H1 (cell line): Measurements from ENCODE around the gene NKX6-1. TPM values are rescaled to one million over a fixed set of nuclear protein-coding genes. Genes with fewer than 3 reads are reported as not detected.

ENCODE experiments used
- ASH2L ChIP-seq: fragments of 200-600, 300-600 bp; sonication (generic); IDR thresholded peaks from one replicate; pipeline ENCODE4 v1.7.1; 2017; ENCODE audit warnings: low read length
- ATF3 ChIP-seq: IDR thresholded peaks from 2 replicates; pipeline ENCODE4 v1.6.1; 2011; ENCODE audit warnings: low read depth, mild to moderate bottlenecking, low read length; ENCODE audit not compliant: insufficient read depth
- BACH1 ChIP-seq: IDR thresholded peaks from 2 replicates; pipeline ENCODE4 v1.6.1; 2012; ENCODE audit warnings: low read length, improper control_type of control experiment
- BCL11A ChIP-seq, 2 experiments: IDR thresholded peaks; one replicate each; pipeline ENCODE4 v1.6.1; 2011; ENCODE audit warnings: low read depth in 2 of 2, low read length in 2 of 2, mild to moderate bottlenecking in 2 of 2
- CBX8 ChIP-seq: fragments of 300-800, 300-1000 bp; sonication (generic); IDR thresholded peaks from 2 replicates; pipeline ENCODE4 v1.7.1; 2016; ENCODE audit warnings: low read depth, low read length, borderline replicate concordance
- E2F6 ChIP-seq: IDR thresholded peaks from 2 replicates; pipeline ENCODE4 v1.6.1; 2012; ENCODE audit warnings: inconsistent platforms
- FOSL1 ChIP-seq: IDR thresholded peaks from 2 replicates; pipeline ENCODE4 v1.6.1; 2011; ENCODE audit warnings: mild to moderate bottlenecking, low read depth, low read length, moderate library complexity; ENCODE audit not compliant: insufficient read depth
- GTF2F1 ChIP-seq: IDR thresholded peaks from 2 replicates; pipeline ENCODE4 v1.6.1; 2012; ENCODE audit warnings: low read depth, low read length, improper control_type of control experiment, borderline replicate concordance
- JUN ChIP-seq: IDR thresholded peaks from 2 replicates; pipeline ENCODE4 v1.6.1; 2011; ENCODE audit warnings: low read depth, mild to moderate bottlenecking, improper control_type of control experiment, low read length
- JUND ChIP-seq: IDR thresholded peaks from 2 replicates; pipeline ENCODE4 v1.6.1; 2011; ENCODE audit warnings: mild to moderate bottlenecking, improper control_type of control experiment, low read length
- KDM1A ChIP-seq: fragments of 200-600, 300-600 bp; sonication (generic); IDR thresholded peaks from 2 replicates; pipeline ENCODE4 v1.7.1; 2016; ENCODE audit warnings: mild to moderate bottlenecking, low read length, borderline replicate concordance
- KDM4A ChIP-seq: IDR thresholded peaks from one replicate; pipeline ENCODE4 v1.7.1; 2012; ENCODE audit warnings: low read depth, mild to moderate bottlenecking, moderate library complexity, low read length, inconsistent platforms; ENCODE audit not compliant: severe bottlenecking
- RNF2 ChIP-seq: fragments of 200-900, 300-1000 bp; sonication (generic); IDR thresholded peaks from 2 replicates; pipeline ENCODE4 v1.7.1; 2016; ENCODE audit warnings: borderline replicate concordance, low read depth, mild to moderate bottlenecking, antibody characterized with exemption, low read length; ENCODE audit not compliant: poor library complexity, severe bottlenecking; ENCODE audit errors: missing control alignments
- SAP30 ChIP-seq: fragments of 300-600 bp; sonication (generic); IDR thresholded peaks from 2 replicates; pipeline ENCODE4 v1.7.1; 2012; ENCODE audit warnings: low read length, moderate library complexity, mild to moderate bottlenecking, inconsistent platforms; ENCODE audit not compliant: insufficient read depth, insufficient replicate concordance
- SIX5 ChIP-seq: IDR thresholded peaks from 2 replicates; pipeline ENCODE4 v1.6.1; 2011; ENCODE audit warnings: mild to moderate bottlenecking, low read depth, low read length
- TEAD4 ChIP-seq: IDR thresholded peaks from 2 replicates; pipeline ENCODE4 v1.6.1; 2012; ENCODE audit warnings: low read depth, low read length, inconsistent platforms, mixed read lengths
- polyA plus RNA-seq, 7 experiments: library from polyadenylated mRNA; depleted of rRNA in 3 of 7; stranded (reverse) in 5 of 7; unstranded in 2 of 7; fragments of >200 nt in 5 of 7; fragments of 200-250 nt in 2 of 7; gene quantifications; 1 replicate in 5 of 7; 2 replicates in 1 of 7; 4 replicates in 1 of 7; pipeline versions ENCODE4 v1.2.1 to v1.2.3, GENCODE V29; 2011 to 2013; ENCODE audit warnings: missing spikeins in 2 of 7, mixed read lengths in 2 of 7
- total RNA-seq: library from RNA; stranded (reverse); fragmentation: NEBNext Ultra II Directional; extraction: Animal tissue kit (Norgen Biotek cat#: 25700); gene quantifications from 2 replicates; pipeline ENCODE4 v1.2.1, GENCODE V29; 2021
- TF ChIP-seq, protein P1 (sequence below), 3 experiments: IDR thresholded peaks; 1 replicate in 2 of 3; 2 replicates in 1 of 3; pipeline versions ENCODE4 v1.5.1 to v1.6.1; 2011; ENCODE audit warnings: low read length in 3 of 3, mild to moderate bottlenecking in 3 of 3, inconsistent platforms in 2 of 3, low read depth in 1 of 3, moderate library complexity in 1 of 3; ENCODE audit not compliant: insufficient read depth in 1 of 3; ENCODE audit errors: control extremely low read depth in 1 of 3
- TF ChIP-seq, protein P2 (sequence below): IDR thresholded peaks from 2 replicates; pipeline ENCODE4 v1.6.1; 2012; ENCODE audit warnings: inconsistent platforms

The NKX6-1 gene
- total and polyA plus RNA-seq, 2 of the 8 experiments (the other 6 are each of a cell fraction or from before 2014, with no cell fraction given), result 0.03 to 0.45 TPM

- TF ChIP-seq RNF2, result peak; percentile 43
- TF ChIP-seq SAP30, result no peak
- peak; percentile 85 for TF ChIP-seq FOSL1
- peak; percentile 53; the same call in 1 of the 2 replicates for TF ChIP-seq JUND
- TF ChIP-seq BCL11A (IDR thresholded peaks at IDR 0.05; ENCODE audit: low read depth in 2 of 2, low read length in 2 of 2), result no peak
- TF ChIP-seq, protein P1, sequence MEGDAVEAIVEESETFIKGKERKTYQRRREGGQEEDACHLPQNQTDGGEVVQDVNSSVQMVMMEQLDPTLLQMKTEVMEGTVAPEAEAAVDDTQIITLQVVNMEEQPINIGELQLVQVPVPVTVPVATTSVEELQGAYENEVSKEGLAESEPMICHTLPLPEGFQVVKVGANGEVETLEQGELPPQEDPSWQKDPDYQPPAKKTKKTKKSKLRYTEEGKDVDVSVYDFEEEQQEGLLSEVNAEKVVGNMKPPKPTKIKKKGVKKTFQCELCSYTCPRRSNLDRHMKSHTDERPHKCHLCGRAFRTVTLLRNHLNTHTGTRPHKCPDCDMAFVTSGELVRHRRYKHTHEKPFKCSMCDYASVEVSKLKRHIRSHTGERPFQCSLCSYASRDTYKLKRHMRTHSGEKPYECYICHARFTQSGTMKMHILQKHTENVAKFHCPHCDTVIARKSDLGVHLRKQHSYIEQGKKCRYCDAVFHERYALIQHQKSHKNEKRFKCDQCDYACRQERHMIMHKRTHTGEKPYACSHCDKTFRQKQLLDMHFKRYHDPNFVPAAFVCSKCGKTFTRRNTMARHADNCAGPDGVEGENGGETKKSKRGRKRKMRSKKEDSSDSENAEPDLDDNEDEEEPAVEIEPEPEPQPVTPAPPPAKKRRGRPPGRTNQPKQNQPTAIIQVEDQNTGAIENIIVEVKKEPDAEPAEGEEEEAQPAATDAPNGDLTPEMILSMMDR (IDR thresholded peaks at IDR 0.05; ENCODE audit: control extremely low read depth in 1 of 3, insufficient read depth in 1 of 3, low read depth in 1 of 3, low read length in 3 of 3), result peak; percentile 98 to 100 (median 100)
- peak; percentile 60 for TF ChIP-seq ASH2L
- TF ChIP-seq GTF2F1, result 0 out of 2 replicates have a peak, but pooled peaks have one; percentile 63
- TF ChIP-seq JUN, result no peak
- TF ChIP-seq ATF3, result peak; percentile 34; the same call in 1 of the 2 replicates
- TF ChIP-seq KDM1A, result peak; percentile 99
- TF ChIP-seq BACH1, result peak; percentile 48
- TF ChIP-seq, protein P2, sequence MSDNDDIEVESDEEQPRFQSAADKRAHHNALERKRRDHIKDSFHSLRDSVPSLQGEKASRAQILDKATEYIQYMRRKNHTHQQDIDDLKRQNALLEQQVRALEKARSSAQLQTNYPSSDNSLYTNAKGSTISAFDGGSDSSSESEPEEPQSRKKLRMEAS, result peak; percentile 91
- TF ChIP-seq CBX8, result no peak; the same call in 1 of the 2 replicates
- no peak for TF ChIP-seq SIX5
- TF ChIP-seq E2F6, result peak; percentile 62
- TF ChIP-seq KDM4A, result peak; percentile 65
- TF ChIP-seq TEAD4, result no peak; the same call in 1 of the 2 replicates
Measured at GRCh38 chr4:84482564-84483563, 16.2 kb downstream of the NKX6-1 start (continued).
